Esophagus muscularis mucosa (tissue), 4 donors: ENCODE results near the gene RAPGEF2. TPM values are rescaled to one million over a fixed set of nuclear protein-coding genes. Genes with fewer than 3 reads are reported as not detected.

Source experiments
- DNase-seq: peaks from one replicate; pipeline ENCODE4 v3.0.0-alpha.2; 2017; ENCODE audit errors: extremely low spot score
- H3K27ac ChIP-seq, 4 donors: fragments of 200-600 bp; sonication (generic); replicated peaks in 1 of 4; 1 replicate in 3 of 4; 2 replicates in 1 of 4; pipeline ENCODE4 v1.5.1; 2016 to 2019; ENCODE audit warnings: mild to moderate bottlenecking in 1 of 4
- H3K27me3 ChIP-seq, 4 donors: fragments of 200-600 bp; sonication (generic); one replicate each; pipeline versions ENCODE4 v1.5.1 to v1.6.0; 2016 to 2019
- H3K36me3 ChIP-seq, 4 donors: fragments of 200-600 bp; sonication (generic); one replicate each; pipeline ENCODE4 v1.5.1; 2016 to 2019
- H3K4me1 ChIP-seq, 4 donors: fragments of 200-600 bp; sonication (generic); one replicate each; pipeline ENCODE4 v1.5.1; 2016 to 2019
- H3K4me3 ChIP-seq, 4 donors: fragments of 200-600 bp; sonication (generic); 1 replicate in 2 of 4; 2 replicates in 2 of 4; pipeline ENCODE4 v1.5.1; 2016 to 2019; ENCODE audit warnings: mild to moderate bottlenecking in 4 of 4, moderate library complexity in 1 of 4
- H3K9me3 ChIP-seq, 4 donors: fragments of 200-600 bp; sonication (generic); 1 replicate in 3 of 4; 2 replicates in 1 of 4; pipeline ENCODE4 v1.5.1; 2016 to 2019
- CTCF ChIP-seq, 3 experiments: fragments of 200-600 bp in 2 of 3; fragments of 450-650 bp in 1 of 3; sonication (generic) in 2 of 3; IDR thresholded peaks; one replicate each; pipeline ENCODE4 v1.5.1; 2017 to 2019; ENCODE audit warnings: antibody characterized with exemption in 3 of 3, mild to moderate bottlenecking in 2 of 3, moderate library complexity in 1 of 3
- EP300 ChIP-seq: sonication (generic); formaldehyde crosslinking; IDR thresholded peaks from one replicate; pipeline ENCODE4 v1.6.1; 2017; ENCODE audit warnings: antibody characterized with exemption
- POLR2A ChIP-seq: fragments of 450-650 bp; IDR thresholded peaks from one replicate; pipeline ENCODE4 v1.6.1; 2017; ENCODE audit warnings: antibody characterized with exemption, moderate library complexity, mild to moderate bottlenecking, low read depth
- POLR2AphosphoS5 ChIP-seq, 2 donors: sonication (generic); formaldehyde crosslinking; IDR thresholded peaks; one replicate each; pipeline ENCODE4 v1.6.1; 2017; ENCODE audit warnings: antibody characterized with exemption in 2 of 2
- WGBS: methylation state at CpG from one replicate; pipeline ENCODE4 v1.1.5; 2018; 5-methylcytosine and 5-hydroxymethylcytosine counted together
- intact Hi-C: fragments of 100-400 bp; cut with DNase I; formaldehyde crosslinking; loops from one replicate; pipeline ENCODE4 v1.15.1; 2023
- total RNA-seq, 4 donors: library from RNA; depleted of rRNA; stranded (reverse); fragments of >200 nt; gene quantifications; one replicate each; pipeline versions ENCODE4 v1.1.0 to v1.2.1, GENCODE V29; 2016

RAPGEF2 gene
- total RNA-seq, 4 donors from 2014 or later: 55.6 to 61.5 (median 58.4) TPM

GRCh38 chr4:159292137-159292896 is 189.4 kb downstream of the RAPGEF2 start:
- Histone ChIP-seq H3K4me3 (no peak overlapping the region), H3K36me3 (no peaks in the 10 kb centered on the region), H3K27ac (no peak overlapping the region), H3K4me1 (peaks cover 22 to 62% (median 30%) of the 10 kb centered on the region in 4 donors), H3K9me3 (no peaks in the 10 kb centered on the region), H3K27me3 (no peaks in the 10 kb centered on the region)
- intact Hi-C loops: no loop called here
- no peak for TF ChIP-seq POLR2AphosphoS5 (IDR thresholded peaks at IDR 0.05)
- TF ChIP-seq POLR2A: no peak
- TF ChIP-seq CTCF (IDR thresholded peaks at IDR 0.05): no peak
- no peak for TF ChIP-seq EP300
- DNase-seq: no peak
- 96% methylated on average over 4 of the region's 4 CpGs for WGBS

- 97% methylated on average over 9 of the region's 9 CpGs for WGBS
- H3K36me3 ChIP-seq: no peaks in the 10 kb centered on the region
- TF ChIP-seq POLR2AphosphoS5 (IDR thresholded peaks at IDR 0.05) (no peak), CTCF (IDR thresholded peaks at IDR 0.05) (no peak), EP300 (no peak), POLR2A (no peak)
- peaks cover 33 to 64% (median 43%) of the 10 kb centered on the region in 4 donors for H3K4me1 ChIP-seq
- no peak for DNase-seq
- intact Hi-C loops: no loop called here
- H3K27me3 ChIP-seq: no peaks in the 10 kb centered on the region
- no peaks in the 10 kb centered on the region for H3K9me3 ChIP-seq
- H3K4me3 ChIP-seq: no peak overlapping the region
- no peak overlapping the region for H3K27ac ChIP-seq
These were observed 191.1 kb downstream of the RAPGEF2 start for GRCh38 chr4:159293811-159294515.

- Histone ChIP-seq H3K4me3 (no peak overlapping the region), H3K27ac (no peak overlapping the region), H3K36me3 (no peaks in the 10 kb centered on the region), H3K27me3 (no peaks in the 10 kb centered on the region), H3K9me3 (no peaks in the 10 kb centered on the region), H3K4me1 (peaks cover 23 to 51% (median 41%) of the 10 kb centered on the region in 4 donors)
- no peak for TF ChIP-seq CTCF (IDR thresholded peaks at IDR 0.05)
- no peak for TF ChIP-seq POLR2A
- no peak for TF ChIP-seq POLR2AphosphoS5 (IDR thresholded peaks at IDR 0.05)
- TF ChIP-seq EP300: no peak
- DNase-seq: no peak
- intact Hi-C loops: no loop called here
These were observed 193.2 kb downstream of the RAPGEF2 start for GRCh38 chr4:159296061-159296460.

GRCh38 chr4:159297091-159297490 is 194.2 kb downstream of the RAPGEF2 start:
- DNase-seq: no peak
- peaks cover 23 to 49% (median 41%) of the 10 kb centered on the region in 4 donors for H3K4me1 ChIP-seq
- H3K27ac ChIP-seq: no peak overlapping the region
- H3K27me3 ChIP-seq: no peaks in the 10 kb centered on the region
- WGBS: 85% methylated on average over 4 of the region's 4 CpGs
- no peaks in the 10 kb centered on the region for H3K36me3 ChIP-seq
- TF ChIP-seq CTCF (IDR thresholded peaks at IDR 0.05) (no peak), EP300 (no peak), POLR2AphosphoS5 (IDR thresholded peaks at IDR 0.05) (no peak), POLR2A (no peak)
- H3K9me3 ChIP-seq: no peaks in the 10 kb centered on the region
- intact Hi-C loops: no loop called here
- H3K4me3 ChIP-seq: no peak overlapping the region
